ENCODE data around the gene EN1. TPM values are rescaled to one million over a fixed set of nuclear protein-coding genes. Genes with fewer than 3 reads are reported as not detected.

EN1 gene
- total and polyA plus RNA-seq, 7 donors = 0.70 to 9.5 (median 1.1) TPM

GRCh38 chr2:118826093-118826492 is 21.4 kb downstream of the EN1 start:
- no peak overlapping the region for H3K27ac ChIP-seq
- peak in 2 of 4 donors; percentile 46 to 61 for ATAC-seq
- H3K9me3 ChIP-seq = no peaks in the 10 kb centered on the region
- H3K4me1 ChIP-seq = no peaks in the 10 kb centered on the region
- WGBS, 3 donors = 17 to 27% (median 20%) methylated on average over 1 of the region's 1 CpG
- no peak for TF ChIP-seq CTCF (IDR thresholded peaks at IDR 0.05)
- H3K27me3 ChIP-seq (ENCODE audit: insufficient read depth in 3 of 3, low read length in 2 of 3) = peaks cover 0 to 6% (median 0%) of the 10 kb centered on the region in 3 donors
- DNase-seq = no peak
- no peaks in the 10 kb centered on the region for H3K36me3 ChIP-seq (ENCODE audit: insufficient read depth in 1 of 2, low read depth in 1 of 2)
- intact Hi-C loops (cut with DNase I) = no loop called here
- H3K4me3 ChIP-seq = no peak overlapping the region

- no peak for TF ChIP-seq CTCF (IDR thresholded peaks at IDR 0.05)
- Histone ChIP-seq H3K9me3 (no peaks in the 10 kb centered on the region), H3K4me1 (no peaks in the 10 kb centered on the region), H3K27me3 (ENCODE audit: insufficient read depth in 3 of 3, low read length in 2 of 3) (peaks cover 0 to 7% (median 3%) of the 10 kb centered on the region in 3 donors), H3K36me3 (ENCODE audit: insufficient read depth in 1 of 2, low read depth in 1 of 2) (no peaks in the 10 kb centered on the region), H3K4me3 (no peak overlapping the region), H3K27ac (no peak overlapping the region)
- 51 to 55% (median 52%) methylated on average over 5 of the region's 5 CpGs for WGBS, 3 donors
- ATAC-seq = no peak
- no peak for DNase-seq
- intact Hi-C loops (cut with DNase I) = no loop called here
Observed at GRCh38 chr2:118823633-118824032, 23.8 kb downstream of the EN1 start.

DNA sequence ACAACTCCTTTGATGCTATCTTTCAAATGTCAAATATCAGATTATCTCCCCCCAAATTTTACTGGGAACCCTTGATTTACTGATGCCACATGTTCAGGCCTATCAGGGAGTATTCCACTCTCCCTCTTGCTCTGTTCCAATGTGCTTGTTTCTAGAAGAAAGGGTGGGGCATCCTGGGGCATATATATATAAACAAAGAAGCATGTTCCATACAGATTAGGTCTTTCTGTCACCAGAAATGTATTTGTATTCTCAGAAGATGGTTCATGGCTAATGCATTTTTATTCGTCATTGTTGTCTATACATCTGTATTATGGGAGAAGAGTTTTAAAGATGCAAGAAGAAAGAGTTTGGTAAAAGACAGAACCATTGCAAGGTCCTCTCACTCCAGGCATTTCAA is 24.9 kb downstream of the EN1 start:
- WGBS, 3 donors = 0 to 59% (median 47%) methylated on average over 1 of the region's 1 CpG
- Histone ChIP-seq H3K4me3 (no peak overlapping the region), H3K27me3 (ENCODE audit: insufficient read depth in 3 of 3, low read length in 2 of 3) (peaks cover 0 to 12% (median 3%) of the 10 kb centered on the region in 3 donors), H3K4me1 (no peaks in the 10 kb centered on the region), H3K36me3 (ENCODE audit: insufficient read depth in 1 of 2, low read depth in 1 of 2) (no peaks in the 10 kb centered on the region), H3K9me3 (no peaks in the 10 kb centered on the region), H3K27ac (no peak overlapping the region)
- no peak for TF ChIP-seq CTCF (IDR thresholded peaks at IDR 0.05)
- intact Hi-C loops (cut with DNase I) = no loop called here
- DNase-seq (no peak), ATAC-seq (no peak)

GRCh38 chr2:118822015-118822414 is 25.4 kb downstream of the EN1 start:
- no peak for ATAC-seq
- TF ChIP-seq CTCF (IDR thresholded peaks at IDR 0.05) = no peak

GRCh38 chr2:118817469-118817868 is 30.0 kb downstream of the EN1 start:
- H3K27ac ChIP-seq = no peak overlapping the region
- peaks cover 0 to 16% (median 4%) of the 10 kb centered on the region in 3 donors for H3K27me3 ChIP-seq (ENCODE audit: insufficient read depth in 3 of 3, low read length in 2 of 3)
- intact Hi-C loops (cut with DNase I) = no loop called here
- H3K4me3 ChIP-seq = no peak overlapping the region
- H3K4me1 ChIP-seq = no peaks in the 10 kb centered on the region
- no peak for ATAC-seq
- no peak for TF ChIP-seq CTCF (IDR thresholded peaks at IDR 0.05)
- no peaks in the 10 kb centered on the region for H3K36me3 ChIP-seq (ENCODE audit: insufficient read depth in 1 of 2, low read depth in 1 of 2)
- DNase-seq = no peak
- WGBS, 3 donors = 56 to 68% (median 65%) methylated on average over 4 of the region's 4 CpGs
- no peaks in the 10 kb centered on the region for H3K9me3 ChIP-seq

More at GRCh38 chr2:118822015-118822414, 25.4 kb downstream of the EN1 start:
- 61 to 75% (median 66%) methylated on average over 5 of the region's 5 CpGs for WGBS, 3 donors
- no peak overlapping the region for H3K27ac ChIP-seq
- no peak for DNase-seq
- H3K36me3 ChIP-seq (ENCODE audit: insufficient read depth in 1 of 2, low read depth in 1 of 2) = no peaks in the 10 kb centered on the region
- no peaks in the 10 kb centered on the region for H3K4me1 ChIP-seq
- no peaks in the 10 kb centered on the region for H3K9me3 ChIP-seq
- H3K4me3 ChIP-seq = no peak overlapping the region
- peaks cover 0 to 10% (median 3%) of the 10 kb centered on the region in 3 donors for H3K27me3 ChIP-seq (ENCODE audit: insufficient read depth in 3 of 3, low read length in 2 of 3)
- intact Hi-C loops (cut with DNase I) = no loop called here

Data from psoas muscle (tissue), 8 donors.